RWPE2 (cell line): ENCODE results near the gene LRRC19.

Experiments
- ATAC-seq: fragments of 200-7000 bp; cut with Tn5 transposase; 3 replicates; pipeline ENCODE4 v1.9.1; 2021; ENCODE audit warnings: low read depth
- DNase-seq: peaks from one replicate; pipeline ENCODE4 v3.0.0-alpha.2; 2020; ENCODE audit warnings: low spot score
- H3K27ac ChIP-seq: fragments of 450-650 bp; 2 replicates; pipeline ENCODE4 v1.5.1; 2017; ENCODE audit warnings: mild to moderate bottlenecking; ENCODE audit not compliant: poor library complexity, severe bottlenecking
- H3K27me3 ChIP-seq: fragments of 250-450 bp; sonication (Bioruptor Pico); 2 replicates; pipeline ENCODE4 v1.5.1; 2021; ENCODE audit warnings: mild to moderate bottlenecking, moderate library complexity; ENCODE audit not compliant: insufficient read depth, poor library complexity, severe bottlenecking
- H3K36me3 ChIP-seq: fragments of 250-450 bp; sonication (Bioruptor Pico); 2 replicates; pipeline ENCODE4 v1.5.1; 2020; ENCODE audit warnings: low read depth, mild to moderate bottlenecking, moderate library complexity
- H3K4me1 ChIP-seq: fragments of 250-450 bp; sonication (Bioruptor Pico); 2 replicates; pipeline ENCODE4 v1.5.1; 2021; ENCODE audit warnings: mild to moderate bottlenecking, moderate library complexity; ENCODE audit not compliant: insufficient read depth, poor library complexity, severe bottlenecking
- H3K4me3 ChIP-seq: fragments of 250-450 bp; sonication (Bioruptor Pico); 2 replicates; pipeline ENCODE4 v1.5.1; 2021; ENCODE audit warnings: mild to moderate bottlenecking, moderate library complexity; ENCODE audit not compliant: severe bottlenecking
- H3K9me3 ChIP-seq: fragments of 250-450 bp; sonication (Bioruptor Pico); 2 replicates; pipeline ENCODE4 v1.5.1; 2021; ENCODE audit warnings: mild to moderate bottlenecking, moderate library complexity; ENCODE audit not compliant: severe bottlenecking
- CTCF ChIP-seq: fragments of 450-650 bp; IDR thresholded peaks from one replicate; pipeline ENCODE4 v1.5.1; 2017; ENCODE audit warnings: mild to moderate bottlenecking, moderate library complexity; ENCODE audit not compliant: poor library complexity, severe bottlenecking

The LRRC19 gene

GRCh38 chr9:26971721-26972120 is 33.8 kb downstream of the LRRC19 start:
- Histone ChIP-seq H3K36me3 (no peaks in the 10 kb centered on the region), H3K4me1 (peaks cover 15% of the 10 kb centered on the region), H3K27me3 (no peaks in the 10 kb centered on the region), H3K9me3 (no peaks in the 10 kb centered on the region), H3K4me3 (no peak overlapping the region), H3K27ac (no peak overlapping the region)
- no peak for DNase-seq
- no peak for ATAC-seq
- TF ChIP-seq CTCF = no peak

- Histone ChIP-seq H3K36me3 (peaks cover under 1% of the 10 kb centered on the region), H3K27ac (peak overlapping the region; percentile 25), H3K4me3 (peak overlapping the region; percentile 45), H3K9me3 (no peaks in the 10 kb centered on the region), H3K27me3 (no peaks in the 10 kb centered on the region), H3K4me1 (peaks cover 5% of the 10 kb centered on the region)
- DNase-seq = no peak
- no peak for ATAC-seq
- TF ChIP-seq CTCF = no peak
Observed at GRCh38 chr9:26956860-26957233, 48.6 kb downstream of the LRRC19 start.

GRCh38 chr9:26955921-26956859 is 49.3 kb downstream of the LRRC19 start, which contains the start of gene IFT74:
Gene IFT74, plus strand, starts transcription at chr9:26956412. Its CDS starts 5,556 bp downstream, at chr9:26961968.
- ATAC-seq (peak; percentile 100), DNase-seq (peak; percentile 97)
- Histone ChIP-seq H3K4me3 (peak within 1 kb of the TSS; percentile 45), H3K27ac (peak within 1 kb of the TSS; percentile 25), H3K36me3 (no peaks in the 10 kb centered on the region), H3K27me3 (no peaks in the 10 kb centered on the region), H3K9me3 (no peaks in the 10 kb centered on the region), H3K4me1 (peaks cover 5% of the 10 kb centered on the region)
- no peak for TF ChIP-seq CTCF

GRCh38 chr9:26955222-26955903 is 50.1 kb downstream of the LRRC19 start:
- Histone ChIP-seq H3K4me1 (peaks cover 5% of the 10 kb centered on the region), H3K9me3 (no peaks in the 10 kb centered on the region), H3K27me3 (no peaks in the 10 kb centered on the region), H3K27ac (peak overlapping the region; percentile 25), H3K4me3 (peak overlapping the region; percentile 45), H3K36me3 (no peaks in the 10 kb centered on the region)
- no peak for TF ChIP-seq CTCF
- no peak for DNase-seq
- no peak for ATAC-seq
